B cell (primary cell): ENCODE measurements around the gene AIG1. TPM values are rescaled to one million over a fixed set of nuclear protein-coding genes. Genes with fewer than 3 reads are reported as not detected.

Source experiments
- ATAC-seq: fragments of 200-7000 bp; cut with Tn5 transposase; one replicate; pipeline ENCODE4 v1.10.0; 2021; ENCODE audit warnings: low read depth, mild to moderate bottlenecking, moderate number of reproducible peaks, moderate library complexity
- CTCF ChIA-PET: fragments of 350-600 bp; sonication (Branson Sonifier 250); formaldehyde crosslinking; loops from one replicate; lab custom pipeline; 2021; ENCODE audit warnings: antibody characterized with exemption, inconsistent platforms; lab: Charles Lee
- POLR2A ChIA-PET: fragments of 350-600 bp; sonication (Branson Sonifier 250); formaldehyde crosslinking; loops from one replicate; lab custom pipeline; 2021; ENCODE audit warnings: antibody characterized with exemption; lab: Charles Lee
- DNase-seq: peaks from one replicate; pipeline ENCODE4 v3.0.0; 2013
- H2AFZ ChIP-seq: 2 replicates; pipeline ENCODE4 v1.6.1; 2012; ENCODE audit warnings: mild to moderate bottlenecking, low read depth, low read length; ENCODE audit not compliant: insufficient read depth, poor library complexity, severe bottlenecking
- H3K27ac ChIP-seq, 2 donors: 1 replicate in 1 of 2; 2 replicates in 1 of 2; pipeline ENCODE4 v1.5.1; 2012 to 2013; ENCODE audit warnings: low read length in 2 of 2, mild to moderate bottlenecking in 2 of 2, moderate library complexity in 1 of 2
- H3K27me3 ChIP-seq, 4 experiments: fragments of 200-600 bp in 1 of 4; sonication (generic) in 1 of 4; replicated peaks in 1 of 4; 1 replicate in 2 of 4; 2 replicates in 2 of 4; pipeline versions ENCODE4 v1.6.1 to v1.7.0; 2013 to 2016; ENCODE audit warnings: low read length in 3 of 4, mild to moderate bottlenecking in 2 of 4, mixed read lengths in 1 of 4, moderate library complexity in 1 of 4; ENCODE audit not compliant: insufficient read depth in 4 of 4, control insufficient read depth in 3 of 4; ENCODE audit errors: control extremely low read depth in 1 of 4
- H3K36me3 ChIP-seq, 2 experiments: replicated peaks in 1 of 2; 1 replicate in 1 of 2; 2 replicates in 1 of 2; pipeline versions ENCODE4 v1.6.1 to v1.7.1; 2013; ENCODE audit warnings: low read length in 1 of 2; ENCODE audit not compliant: insufficient read depth in 2 of 2, control insufficient read depth in 1 of 2; ENCODE audit errors: control extremely low read depth in 1 of 2, extremely low read depth in 1 of 2
- H3K4me1 ChIP-seq, 2 donors: fragments of 200-600 bp in 1 of 2; sonication (generic) in 1 of 2; 1 replicate in 1 of 2; 2 replicates in 1 of 2; pipeline versions ENCODE4 v1.5.1 to v1.6.1; 2013 to 2017; ENCODE audit warnings: low read length in 2 of 2; ENCODE audit not compliant: control insufficient read depth in 2 of 2, insufficient read depth in 2 of 2
- H3K4me2 ChIP-seq: replicated peaks from 2 replicates; pipeline ENCODE3; 2012; ENCODE audit warnings: mild to moderate bottlenecking, low read depth, low read length; ENCODE audit not compliant: poor library complexity, severe bottlenecking
- H3K4me3 ChIP-seq, 5 experiments: fragments of 200-600 bp in 1 of 5; sonication (generic) in 1 of 5; 1 replicate in 3 of 5; 2 replicates in 2 of 5; pipeline versions ENCODE4 v1.5.1 to v1.7.0; 2011 to 2016; ENCODE audit warnings: low read length in 4 of 5, mild to moderate bottlenecking in 4 of 5, low read depth in 2 of 5, control low read depth in 1 of 5, moderate library complexity in 1 of 5; ENCODE audit not compliant: insufficient read depth in 1 of 5; ENCODE audit errors: control extremely low read depth in 1 of 5, extremely low read depth in 1 of 5
- H3K79me2 ChIP-seq: fragments of 200-600 bp; sonication (generic); one replicate; pipeline ENCODE4 v1.6.0; 2016; ENCODE audit warnings: low read length; ENCODE audit not compliant: control insufficient read depth, insufficient read depth
- H3K9ac ChIP-seq: fragments of 200-600 bp; sonication (generic); 2 replicates; pipeline ENCODE4 v1.6.1; 2017; ENCODE audit warnings: mild to moderate bottlenecking, low read length, moderate library complexity
- H3K9me3 ChIP-seq, 3 donors: one replicate each; pipeline versions ENCODE4 v1.6.1 to v1.7.1; 2013; ENCODE audit warnings: low read length in 2 of 3; ENCODE audit not compliant: control insufficient read depth in 2 of 3, insufficient read depth in 1 of 3; ENCODE audit errors: control extremely low read depth in 1 of 3
- H4K20me1 ChIP-seq: 2 replicates; pipeline ENCODE4 v1.6.0; 2012; ENCODE audit warnings: mild to moderate bottlenecking, low read length; ENCODE audit not compliant: insufficient read depth, control insufficient read depth, poor library complexity, severe bottlenecking
- H3K27ac Mint-ChIP-seq: one replicate; pipeline ENCODE4 v1.8.0; 2021; ENCODE audit warnings: mixed read lengths
- H3K27me3 Mint-ChIP-seq: one replicate; pipeline ENCODE4 v1.8.0; 2021; ENCODE audit warnings: mixed read lengths
- H3K4me1 Mint-ChIP-seq: one replicate; pipeline ENCODE4 v1.8.0; 2021; ENCODE audit warnings: mixed read lengths
- H3K4me3 Mint-ChIP-seq: one replicate; pipeline ENCODE4 v1.8.0; 2021; ENCODE audit warnings: mixed read lengths
- H3K9me3 Mint-ChIP-seq: one replicate; pipeline ENCODE4 v1.8.0; 2022; ENCODE audit warnings: mixed read lengths; ENCODE audit not compliant: insufficient read depth
- CTCF ChIP-seq: fragments of 200-600 bp; IDR thresholded peaks from one replicate; pipeline ENCODE4 v1.8.0; 2022; ENCODE audit warnings: antibody characterized with exemption, mild to moderate bottlenecking
- EZH2 ChIP-seq: IDR thresholded peaks from 2 replicates; pipeline ENCODE4 v1.6.1; 2012; ENCODE audit warnings: borderline replicate concordance, low read depth, mild to moderate bottlenecking, moderate library complexity, low read length; ENCODE audit not compliant: insufficient read depth, poor library complexity, severe bottlenecking
- WGBS: methylation state at CpG from one replicate; pipeline ENCODE4 v1.1.5; 2013; ENCODE audit warnings: missing lambda C conversion rate; ENCODE audit not compliant: insufficient coverage; 5-methylcytosine and 5-hydroxymethylcytosine counted together
- intact Hi-C: fragments of 100-400 bp; cut with micrococcal nuclease; formaldehyde crosslinking; loops from one replicate; pipeline ENCODE4 v1.10.0; 2022
- polyA plus RNA-seq: library from polyadenylated mRNA; depleted of rRNA; stranded (reverse); fragments of >200 nt; gene quantifications from 2 replicates; pipeline ENCODE4 v1.2.3, GENCODE V29; 2012
- total RNA-seq, 2 donors: library from RNA; stranded (reverse); fragments of 120-200 nt in 1 of 2; gene quantifications; 1 replicate in 1 of 2; 2 replicates in 1 of 2; pipeline versions ENCODE4 v1.2.3 to v1.2.4, GENCODE V29; 2013 to 2022

AIG1 gene
- total and polyA plus RNA-seq, 2 donors (not counting 1 experiment from before 2014, with no cell fraction given): 7.0 to 9.0 TPM

- Mint-ChIP-seq H3K4me1 (no peaks in the 10 kb centered on the region), H3K27me3 (no peaks in the 10 kb centered on the region), H3K4me3 (no peak overlapping the region), H3K27ac (no peak overlapping the region), H3K9me3 (no peaks in the 10 kb centered on the region)
- H3K27me3 ChIP-seq: no peaks in the 10 kb centered on the region
- intact Hi-C loops: no loop called here
- no peaks in the 10 kb centered on the region for H3K36me3 ChIP-seq
- CTCF ChIA-PET: interaction anchor here (1.5 kb wide), 1 partner anchor 678 kb away, joined by 3 read pairs; no protein-coding TSS in a partner anchor
- POLR2A ChIA-PET: no interaction called here
- no peaks in the 10 kb centered on the region for H3K9me3 ChIP-seq
- no peak for TF ChIP-seq EZH2
- TF ChIP-seq CTCF: no peak
- DNase-seq (no peak), ATAC-seq (no peak)
- no peak overlapping the region for H3K4me2 ChIP-seq
- H3K4me1 ChIP-seq: no peaks in the 10 kb centered on the region
- no peaks in the 10 kb centered on the region for H4K20me1 ChIP-seq
- WGBS: 83% methylated on average over 1 of the region's 5 CpGs
- H3K27ac ChIP-seq: no peak overlapping the region
- no peak overlapping the region for H3K4me3 ChIP-seq
- H3K9ac ChIP-seq: no peak overlapping the region
- H3K79me2 ChIP-seq: no peaks in the 10 kb centered on the region
- H2AFZ ChIP-seq: no peak overlapping the region
Measured at GRCh38 chr6:143370812-143371370, 310.2 kb downstream of the AIG1 start.

- Mint-ChIP-seq H3K4me1 (no peaks in the 10 kb centered on the region), H3K9me3 (no peaks in the 10 kb centered on the region), H3K27ac (no peak overlapping the region), H3K27me3 (no peaks in the 10 kb centered on the region), H3K4me3 (no peak overlapping the region)
- Histone ChIP-seq H3K36me3 (no peaks in the 10 kb centered on the region), H3K79me2 (no peaks in the 10 kb centered on the region), H3K4me3 (no peak overlapping the region), H3K27ac (no peak overlapping the region), H3K4me1 (no peaks in the 10 kb centered on the region), H3K9ac (no peak overlapping the region), H3K27me3 (no peaks in the 10 kb centered on the region), H3K9me3 (no peaks in the 10 kb centered on the region), H3K4me2 (no peak overlapping the region), H4K20me1 (no peaks in the 10 kb centered on the region), H2AFZ (no peak overlapping the region)
- CTCF ChIA-PET: interaction anchor here (0.7 to 0.9 kb wide), 2 partner anchors 13 to 897 kb away, joined by 3 read pairs; no protein-coding TSS in a partner anchor
- DNase-seq (no peak), ATAC-seq (no peak)
- 80% methylated on average over 4 of the region's 7 CpGs for WGBS
- POLR2A ChIA-PET: no interaction called here
- TF ChIP-seq EZH2 (no peak), CTCF (no peak)
- intact Hi-C loops: no loop called here
Measured at GRCh38 chr6:143372199-143372882, 311.7 kb downstream of the AIG1 start.
